ENCODE measurements around the gene XPNPEP2.

XPNPEP2 gene

DNA sequence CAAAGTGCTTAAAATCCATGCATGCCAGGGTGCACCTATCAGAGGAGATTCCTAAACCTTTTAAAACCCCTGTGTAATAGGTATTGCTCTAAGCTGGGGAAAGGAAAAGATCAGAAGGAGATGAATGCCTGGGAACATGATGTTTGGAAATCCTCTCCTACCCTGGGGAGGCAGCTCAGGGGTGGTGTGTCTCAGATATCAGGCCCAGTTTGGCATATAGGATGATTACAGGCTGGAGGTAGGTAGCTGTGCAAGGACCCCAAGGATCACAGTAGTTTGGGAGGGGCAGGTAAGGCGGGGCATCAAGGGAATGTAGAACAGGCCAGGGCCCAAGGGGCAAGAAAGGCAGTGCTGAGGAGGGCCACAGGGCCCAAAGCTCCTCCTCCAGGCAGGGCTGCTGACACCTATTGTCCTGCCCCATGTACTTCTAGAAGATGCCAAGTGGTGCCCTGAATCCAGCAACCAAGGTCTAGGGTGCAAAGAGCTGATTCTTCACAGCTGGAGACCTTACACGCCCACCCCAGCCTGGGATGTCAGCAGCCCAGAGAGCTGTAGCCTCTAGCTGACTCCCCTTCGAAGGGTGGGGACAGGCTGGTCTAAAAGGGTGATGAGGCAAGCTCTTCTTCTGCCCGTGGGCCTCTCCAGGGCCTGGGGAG, 58.6 kb downstream of the XPNPEP2 start:
- no peak for DNase-seq (ENCODE audit: low spot score)

GRCh38 chrX:129798456-129798855, 59.7 kb downstream of the XPNPEP2 start:
- no peak for DNase-seq (ENCODE audit: low spot score)

GRCh38 chrX:129798888-129799287, 60.1 kb downstream of the XPNPEP2 start:
- DNase-seq (ENCODE audit: low spot score): no peak

DNA sequence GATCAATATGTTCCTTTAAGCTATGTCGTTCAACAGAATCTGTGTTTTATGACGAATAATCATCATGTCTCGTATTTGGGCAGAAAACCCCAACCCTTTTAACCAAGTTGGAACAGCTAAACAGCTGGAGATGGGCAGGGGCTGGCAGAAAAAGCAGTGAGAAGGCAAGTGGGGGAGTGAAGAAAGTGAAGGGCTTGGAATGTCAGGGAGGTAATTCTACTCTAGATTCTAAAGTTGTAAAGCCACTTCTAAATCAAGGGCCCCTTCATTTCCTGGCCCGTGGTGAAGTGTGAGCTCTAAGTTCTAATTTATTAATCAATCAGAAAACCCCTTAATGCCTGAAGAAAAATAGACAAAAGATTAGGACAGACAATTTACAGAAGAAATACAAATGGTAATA, 61.4 kb downstream of the XPNPEP2 start:
- no peak for DNase-seq (ENCODE audit: low spot score)

GRCh38 chrX:129802863-129803262, 64.1 kb downstream of the XPNPEP2 start:
- no peak for DNase-seq (ENCODE audit: low spot score)

GRCh38 chrX:129804806-129805205, 66.0 kb downstream of the XPNPEP2 start:
- no peak for DNase-seq (ENCODE audit: low spot score)

GRCh38 chrX:129808158-129808828, 69.5 kb downstream of the XPNPEP2 start:
- DNase-seq (ENCODE audit: low spot score): no peak

- DNase-seq (ENCODE audit: low spot score): no peak
Observed at GRCh38 chrX:129808829-129809796, 70.3 kb downstream of the XPNPEP2 start.

GRCh38 chrX:129813662-129814368, 75.0 kb downstream of the XPNPEP2 start:
- no peak for DNase-seq (ENCODE audit: low spot score)

- DNase-seq (ENCODE audit: low spot score): no peak
Observed at GRCh38 chrX:129818123-129818522, 79.3 kb downstream of the XPNPEP2 start.

Small RNAs within 50 kb of the gene (small RNA-seq; reads per million reads assigned to genes)
- 0 reads per million in 2 experiments for gene RF00017
